ENCODE results near the gene WDR49.

WDR49 gene

GRCh38 chr3:167483708-167484475, 169.8 kb downstream of the WDR49 start:
- Histone ChIP-seq H3K27ac (no peak overlapping the region), H3K4me3 (no peak overlapping the region)
- TF ChIP-seq, protein P1, sequence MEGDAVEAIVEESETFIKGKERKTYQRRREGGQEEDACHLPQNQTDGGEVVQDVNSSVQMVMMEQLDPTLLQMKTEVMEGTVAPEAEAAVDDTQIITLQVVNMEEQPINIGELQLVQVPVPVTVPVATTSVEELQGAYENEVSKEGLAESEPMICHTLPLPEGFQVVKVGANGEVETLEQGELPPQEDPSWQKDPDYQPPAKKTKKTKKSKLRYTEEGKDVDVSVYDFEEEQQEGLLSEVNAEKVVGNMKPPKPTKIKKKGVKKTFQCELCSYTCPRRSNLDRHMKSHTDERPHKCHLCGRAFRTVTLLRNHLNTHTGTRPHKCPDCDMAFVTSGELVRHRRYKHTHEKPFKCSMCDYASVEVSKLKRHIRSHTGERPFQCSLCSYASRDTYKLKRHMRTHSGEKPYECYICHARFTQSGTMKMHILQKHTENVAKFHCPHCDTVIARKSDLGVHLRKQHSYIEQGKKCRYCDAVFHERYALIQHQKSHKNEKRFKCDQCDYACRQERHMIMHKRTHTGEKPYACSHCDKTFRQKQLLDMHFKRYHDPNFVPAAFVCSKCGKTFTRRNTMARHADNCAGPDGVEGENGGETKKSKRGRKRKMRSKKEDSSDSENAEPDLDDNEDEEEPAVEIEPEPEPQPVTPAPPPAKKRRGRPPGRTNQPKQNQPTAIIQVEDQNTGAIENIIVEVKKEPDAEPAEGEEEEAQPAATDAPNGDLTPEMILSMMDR (IDR thresholded peaks at IDR 0.05), result no peak
- DNase-seq (ENCODE audit: low spot score), result no peak

- no peak for DNase-seq (ENCODE audit: low spot score)
- Histone ChIP-seq H3K4me3 (no peak overlapping the region), H3K27ac (no peak overlapping the region)
- TF ChIP-seq, protein P1 (IDR thresholded peaks at IDR 0.05), result no peak
Measured at GRCh38 chr3:167481164-167481563, 172.6 kb downstream of the WDR49 start.

DNA sequence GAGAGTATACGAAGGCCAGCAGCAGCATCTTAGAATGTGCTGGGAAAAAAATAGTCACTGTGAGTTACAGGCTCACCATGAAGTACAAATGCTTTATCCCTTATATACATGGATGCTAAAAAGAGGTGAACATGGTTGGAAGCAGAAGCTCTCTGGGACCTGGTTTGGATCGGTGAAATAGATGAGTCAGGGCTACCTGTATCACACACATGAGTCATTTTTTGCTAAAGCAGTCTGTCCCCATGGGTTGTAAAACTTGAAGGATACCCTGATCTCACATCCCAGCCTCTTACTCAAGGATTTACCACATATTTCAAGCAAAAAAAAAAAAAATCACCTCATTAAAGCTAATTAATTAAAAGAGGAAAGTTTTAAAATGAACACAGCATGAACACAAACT, 173.0 kb downstream of the WDR49 start:
- no peak for DNase-seq (ENCODE audit: low spot score)
- TF ChIP-seq, protein P1 (IDR thresholded peaks at IDR 0.05), result no peak
- Histone ChIP-seq H3K27ac (no peak overlapping the region), H3K4me3 (no peak overlapping the region)

DNA sequence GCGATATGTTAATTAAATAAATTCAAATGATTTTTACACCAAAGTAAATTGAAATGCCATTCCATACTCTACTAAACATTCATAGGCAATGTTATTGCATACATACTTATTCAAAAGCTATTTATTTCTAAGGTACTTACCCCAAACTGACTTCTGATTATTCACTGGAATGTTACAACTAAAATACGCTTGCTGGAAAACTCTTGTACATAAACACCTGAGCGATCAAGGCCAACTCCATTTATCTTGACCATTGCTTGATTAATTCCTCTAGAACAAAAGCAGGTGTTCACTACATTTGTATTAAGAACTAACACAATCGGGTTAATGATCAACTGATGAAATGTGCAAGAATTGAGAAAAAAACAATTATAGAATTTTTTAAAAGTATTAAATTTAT, 179.9 kb downstream of the WDR49 start, which contains the start of gene SERPINI2:
Gene SERPINI2 (minus strand): TSS at position 180 of the 400 bp plus-strand sequence. CDS start 2,208 bp downstream, outside the sequence.
- no peak within 1 kb of the TSS for H3K4me3 ChIP-seq
- no peak within 1 kb of the TSS for H3K27ac ChIP-seq
- DNase-seq (ENCODE audit: low spot score), result no peak
- TF ChIP-seq, protein P1 (IDR thresholded peaks at IDR 0.05), result no peak

DNA sequence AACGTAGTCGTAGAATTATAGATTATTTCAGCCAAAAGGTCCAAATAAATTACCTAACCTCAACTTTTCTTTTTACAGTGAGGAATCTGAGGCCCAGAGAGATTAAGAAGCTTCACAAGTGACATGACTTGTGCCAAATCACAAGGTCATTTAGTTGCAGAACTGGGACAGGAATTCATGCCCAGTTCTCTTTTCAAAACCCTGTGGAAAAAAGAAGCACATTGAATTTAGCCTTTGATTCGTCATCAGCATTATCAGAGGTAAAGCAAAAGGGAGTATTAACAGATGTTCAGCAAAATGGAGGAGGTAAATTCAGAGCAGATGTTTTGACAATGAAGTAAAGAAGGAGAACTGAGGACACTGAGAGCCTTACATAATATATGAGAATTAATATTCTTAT, 184.4 kb downstream of the WDR49 start:
- TF ChIP-seq, protein P1 (IDR thresholded peaks at IDR 0.05), result no peak
- DNase-seq (ENCODE audit: low spot score), result no peak

GRCh38 chr3:167467848-167468611, 185.7 kb downstream of the WDR49 start:
- Histone ChIP-seq H3K4me3 (no peak overlapping the region), H3K27ac (no peak overlapping the region)
- TF ChIP-seq, protein P1 (IDR thresholded peaks at IDR 0.05), result no peak
- DNase-seq (ENCODE audit: low spot score), result no peak

More for the DNA sequence above, 184.4 kb downstream of the WDR49 start:
- Histone ChIP-seq H3K4me3 (no peak overlapping the region), H3K27ac (no peak overlapping the region)

Measured in coronary artery (tissue), 2 donors.